Measurements from ENCODE around the gene FAM151A. TPM values are rescaled to one million over a fixed set of nuclear protein-coding genes. Genes with fewer than 3 reads are reported as not detected.
"Not testable (repeated sequence)": the region's sequence is repeated elsewhere in the genome, so short reads cannot be mapped to it uniquely, and the experiment has no call there.

FAM151A gene
- total RNA-seq, 1 donor from 2014 or later = not detected

GRCh38 chr1:54636461-54637446, 13.4 kb upstream of the FAM151A start:
- DNase-seq (ENCODE audit: low spot score) = not testable (repeated sequence)

- DNase-seq (ENCODE audit: low spot score) = not testable (repeated sequence)
Measured at GRCh38 chr1:54635804-54636203, 12.5 kb upstream of the FAM151A start.

GRCh38 chr1:54627196-54627595, 3.9 kb upstream of the FAM151A start:
- no peak for DNase-seq (ENCODE audit: low spot score)

- DNase-seq (ENCODE audit: low spot score) = no peak
Measured at GRCh38 chr1:54624466-54625464, 1.4 kb upstream of the FAM151A start.

GRCh38 chr1:54619749-54620148, 3.6 kb downstream of the FAM151A start:
- no peak for DNase-seq (ENCODE audit: low spot score)

GRCh38 chr1:54615531-54616279, 7.6 kb downstream of the FAM151A start:
- DNase-seq (ENCODE audit: low spot score) = peak; percentile 44

GRCh38 chr1:54614563-54614962, 8.8 kb downstream of the FAM151A start:
- no peak for DNase-seq (ENCODE audit: low spot score)

- no peak for DNase-seq (ENCODE audit: low spot score)
Measured at GRCh38 chr1:54614024-54614423, 9.3 kb downstream of the FAM151A start.

- no peak for DNase-seq (ENCODE audit: low spot score)
Measured at GRCh38 chr1:54611621-54612020, 11.7 kb downstream of the FAM151A start.

GRCh38 chr1:54610601-54611580, 12.4 kb downstream of the FAM151A start:
- DNase-seq (ENCODE audit: low spot score) = no peak

GRCh38 chr1:54610048-54610447, 13.3 kb downstream of the FAM151A start:
- DNase-seq (ENCODE audit: low spot score) = no peak

GRCh38 chr1:54609301-54609921, 13.9 kb downstream of the FAM151A start:
- no peak for DNase-seq (ENCODE audit: low spot score)

- DNase-seq (ENCODE audit: low spot score) = no peak
Measured at GRCh38 chr1:54608566-54609230, 14.6 kb downstream of the FAM151A start.

- DNase-seq (ENCODE audit: low spot score) = no peak
Measured at GRCh38 chr1:54607821-54608565, 15.3 kb downstream of the FAM151A start.

GRCh38 chr1:54606990-54607325, 16.4 kb downstream of the FAM151A start:
- DNase-seq (ENCODE audit: low spot score) = no peak

GRCh38 chr1:54606096-54606989, 17.0 kb downstream of the FAM151A start:
- DNase-seq (ENCODE audit: low spot score) = no peak
